ENCODE results near the gene RCC1.

DNA sequence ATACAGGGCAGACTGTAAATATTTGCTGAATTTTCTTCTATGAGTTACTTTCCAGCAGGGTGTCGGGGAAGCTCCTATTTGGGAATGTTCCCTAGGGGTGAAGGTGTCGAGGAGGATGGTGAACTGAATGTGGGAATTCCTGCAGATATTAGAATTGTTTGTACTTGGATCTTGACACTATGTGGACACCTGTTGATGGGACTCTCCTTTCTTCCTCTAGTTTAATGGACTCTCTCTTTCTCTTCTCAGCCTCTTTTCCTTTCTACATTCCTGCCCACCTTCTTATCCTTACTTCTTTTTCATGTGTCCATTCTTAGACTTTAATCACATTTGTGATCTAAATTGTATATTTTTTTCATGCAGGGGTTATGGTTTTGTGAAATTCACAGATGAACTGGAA, 61.1 kb downstream of the RCC1 start:
- TF ChIP-seq EZH2 (IDR thresholded peaks at IDR 0.05; ENCODE audit: borderline replicate concordance), result no peak
- TF ChIP-seq, protein P1, sequence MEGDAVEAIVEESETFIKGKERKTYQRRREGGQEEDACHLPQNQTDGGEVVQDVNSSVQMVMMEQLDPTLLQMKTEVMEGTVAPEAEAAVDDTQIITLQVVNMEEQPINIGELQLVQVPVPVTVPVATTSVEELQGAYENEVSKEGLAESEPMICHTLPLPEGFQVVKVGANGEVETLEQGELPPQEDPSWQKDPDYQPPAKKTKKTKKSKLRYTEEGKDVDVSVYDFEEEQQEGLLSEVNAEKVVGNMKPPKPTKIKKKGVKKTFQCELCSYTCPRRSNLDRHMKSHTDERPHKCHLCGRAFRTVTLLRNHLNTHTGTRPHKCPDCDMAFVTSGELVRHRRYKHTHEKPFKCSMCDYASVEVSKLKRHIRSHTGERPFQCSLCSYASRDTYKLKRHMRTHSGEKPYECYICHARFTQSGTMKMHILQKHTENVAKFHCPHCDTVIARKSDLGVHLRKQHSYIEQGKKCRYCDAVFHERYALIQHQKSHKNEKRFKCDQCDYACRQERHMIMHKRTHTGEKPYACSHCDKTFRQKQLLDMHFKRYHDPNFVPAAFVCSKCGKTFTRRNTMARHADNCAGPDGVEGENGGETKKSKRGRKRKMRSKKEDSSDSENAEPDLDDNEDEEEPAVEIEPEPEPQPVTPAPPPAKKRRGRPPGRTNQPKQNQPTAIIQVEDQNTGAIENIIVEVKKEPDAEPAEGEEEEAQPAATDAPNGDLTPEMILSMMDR (IDR thresholded peaks at IDR 0.05; ENCODE audit: poor library complexity), result no peak
- TF ChIP-seq EZH2phosphoT487 (IDR thresholded peaks at IDR 0.05; ENCODE audit: low read depth, severe bottlenecking, unreplicated experiment), result no peak
